ENCODE data around the gene DICER1.

- TF ChIP-seq, protein P1, sequence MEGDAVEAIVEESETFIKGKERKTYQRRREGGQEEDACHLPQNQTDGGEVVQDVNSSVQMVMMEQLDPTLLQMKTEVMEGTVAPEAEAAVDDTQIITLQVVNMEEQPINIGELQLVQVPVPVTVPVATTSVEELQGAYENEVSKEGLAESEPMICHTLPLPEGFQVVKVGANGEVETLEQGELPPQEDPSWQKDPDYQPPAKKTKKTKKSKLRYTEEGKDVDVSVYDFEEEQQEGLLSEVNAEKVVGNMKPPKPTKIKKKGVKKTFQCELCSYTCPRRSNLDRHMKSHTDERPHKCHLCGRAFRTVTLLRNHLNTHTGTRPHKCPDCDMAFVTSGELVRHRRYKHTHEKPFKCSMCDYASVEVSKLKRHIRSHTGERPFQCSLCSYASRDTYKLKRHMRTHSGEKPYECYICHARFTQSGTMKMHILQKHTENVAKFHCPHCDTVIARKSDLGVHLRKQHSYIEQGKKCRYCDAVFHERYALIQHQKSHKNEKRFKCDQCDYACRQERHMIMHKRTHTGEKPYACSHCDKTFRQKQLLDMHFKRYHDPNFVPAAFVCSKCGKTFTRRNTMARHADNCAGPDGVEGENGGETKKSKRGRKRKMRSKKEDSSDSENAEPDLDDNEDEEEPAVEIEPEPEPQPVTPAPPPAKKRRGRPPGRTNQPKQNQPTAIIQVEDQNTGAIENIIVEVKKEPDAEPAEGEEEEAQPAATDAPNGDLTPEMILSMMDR (IDR thresholded peaks at IDR 0.05 in 4 of 5, conservative IDR thresholded peaks at IDR 0.05 in 1 of 5) = no peak
- TF ChIP-seq POLR2A (IDR thresholded peaks at IDR 0.05) = no peak
Measured at GRCh38 chr14:95164506-95164905, 7.2 kb upstream of the DICER1 start.
